IPS-15b (cell line): ENCODE measurements around the gene KBTBD4.

Source experiments
- H3K27me3 ChIP-seq: one replicate; pipeline ENCODE4 v1.6.1; 2013; ENCODE audit warnings: low read length; ENCODE audit not compliant: control insufficient read depth, insufficient read depth
- H3K36me3 ChIP-seq: one replicate; pipeline ENCODE4 v1.6.1; 2013; ENCODE audit warnings: low read length; ENCODE audit not compliant: control insufficient read depth, insufficient read depth
- H3K4me1 ChIP-seq: one replicate; pipeline ENCODE4 v1.6.1; 2013; ENCODE audit warnings: mild to moderate bottlenecking, low read length; ENCODE audit not compliant: control insufficient read depth, insufficient read depth
- H3K4me3 ChIP-seq: one replicate; pipeline ENCODE4 v1.5.1; 2013; ENCODE audit warnings: low read depth, low read length
- H3K9ac ChIP-seq: one replicate; pipeline ENCODE4 v1.6.1; 2013; ENCODE audit warnings: low read depth, mild to moderate bottlenecking, low read length
- H3K9me3 ChIP-seq: one replicate; pipeline ENCODE4 v1.6.1; 2013; ENCODE audit warnings: mild to moderate bottlenecking, low read length; ENCODE audit not compliant: control insufficient read depth, insufficient read depth

The KBTBD4 gene

DNA sequence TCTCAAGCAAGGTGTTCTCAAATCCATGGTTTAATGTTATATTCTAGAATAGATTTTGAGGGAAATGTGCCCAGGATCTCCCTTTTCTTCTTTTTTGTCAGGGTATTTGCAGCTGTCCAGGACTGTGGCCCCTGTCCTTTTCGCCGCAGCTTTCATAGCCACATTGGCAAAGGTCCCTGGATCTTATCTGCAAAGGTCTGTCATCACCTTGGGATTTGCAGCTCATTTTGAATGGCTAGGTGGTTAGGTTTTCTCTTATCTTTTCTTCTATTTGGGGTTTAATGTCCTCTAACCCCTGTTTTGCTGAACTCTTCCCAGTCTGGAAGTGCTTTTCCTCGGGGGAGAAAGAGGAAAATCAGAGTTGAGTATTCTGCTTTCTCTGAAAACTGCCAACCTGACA lies 27.2 kb upstream of the KBTBD4 start:
- Histone ChIP-seq H3K4me3 (no peak overlapping the region), H3K27me3 (no peaks in the 10 kb centered on the region), H3K9me3 (no peaks in the 10 kb centered on the region), H3K4me1 (no peaks in the 10 kb centered on the region), H3K9ac (no peak overlapping the region), H3K36me3 (no peaks in the 10 kb centered on the region)

DNA sequence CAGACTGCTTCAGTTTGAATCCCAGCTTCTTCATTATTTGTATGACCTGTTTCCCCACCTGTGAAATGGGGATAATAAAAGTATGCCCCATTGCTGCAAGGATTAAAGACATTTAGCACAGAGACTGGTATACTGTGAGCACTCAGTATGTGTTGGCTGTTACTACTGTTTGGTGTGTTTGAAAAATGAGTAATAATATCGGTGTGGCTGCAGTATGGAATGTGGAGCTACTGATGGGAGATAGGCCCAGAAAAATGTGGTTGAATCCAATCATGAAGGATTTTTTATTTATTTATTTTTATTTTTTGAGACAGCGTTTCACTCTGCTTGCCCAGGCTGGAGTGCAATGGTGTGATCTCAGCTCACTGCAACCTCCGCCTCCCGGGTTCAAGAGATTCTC lies 24.5 kb upstream of the KBTBD4 start:
- no peak overlapping the region for H3K4me3 ChIP-seq
- no peaks in the 10 kb centered on the region for H3K36me3 ChIP-seq
- H3K27me3 ChIP-seq = no peaks in the 10 kb centered on the region
- H3K4me1 ChIP-seq = no peaks in the 10 kb centered on the region
- no peaks in the 10 kb centered on the region for H3K9me3 ChIP-seq
- no peak overlapping the region for H3K9ac ChIP-seq

DNA sequence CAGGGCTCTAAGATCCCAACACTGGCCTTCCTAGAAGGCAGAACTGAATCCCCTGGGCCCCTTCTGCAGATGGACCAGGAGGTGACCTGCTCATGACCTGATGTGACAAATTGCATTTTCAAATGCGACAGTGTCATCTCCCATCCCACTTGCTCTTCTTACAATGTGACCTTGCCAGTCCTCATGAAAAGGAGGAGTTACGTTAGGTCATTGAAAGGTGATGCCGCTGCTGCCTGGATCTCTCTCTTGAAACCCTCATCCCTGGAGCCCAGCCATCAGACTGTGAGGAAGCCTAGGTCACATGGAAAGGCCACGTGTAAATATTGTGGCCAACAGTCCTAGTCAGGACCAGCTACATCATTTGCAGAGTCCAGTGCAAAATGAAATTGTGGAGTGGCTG lies 21.1 kb upstream of the KBTBD4 start:
- peaks cover 12% of the 10 kb centered on the region for H3K27me3 ChIP-seq
- H3K4me3 ChIP-seq = no peak overlapping the region
- H3K36me3 ChIP-seq = no peaks in the 10 kb centered on the region
- H3K4me1 ChIP-seq = no peaks in the 10 kb centered on the region
- no peaks in the 10 kb centered on the region for H3K9me3 ChIP-seq
- no peak overlapping the region for H3K9ac ChIP-seq

DNA sequence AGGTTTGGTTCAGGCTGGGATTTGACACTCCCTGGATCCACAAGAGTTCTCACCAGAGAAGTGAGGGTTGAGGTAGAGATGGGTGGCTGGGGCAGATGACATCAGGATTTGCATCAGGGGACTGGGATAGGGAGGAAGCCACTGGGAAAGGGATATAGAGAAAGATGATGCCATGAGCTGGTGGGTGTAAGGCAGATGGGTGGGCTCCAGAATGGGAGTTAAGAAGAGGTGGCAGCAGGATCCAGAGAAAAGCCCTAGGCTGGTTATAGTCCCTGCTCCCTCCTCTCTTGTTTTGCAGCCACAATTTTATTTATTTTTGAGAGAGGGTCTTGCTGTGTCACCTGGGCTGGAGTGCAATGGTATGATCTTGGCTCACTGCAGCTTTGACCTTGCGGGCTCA lies 17.2 kb upstream of the KBTBD4 start:
- Histone ChIP-seq H3K4me1 (peaks cover 2% of the 10 kb centered on the region), H3K27me3 (peaks cover 43% of the 10 kb centered on the region), H3K9ac (no peak overlapping the region), H3K36me3 (no peaks in the 10 kb centered on the region), H3K9me3 (no peaks in the 10 kb centered on the region), H3K4me3 (no peak overlapping the region)

DNA sequence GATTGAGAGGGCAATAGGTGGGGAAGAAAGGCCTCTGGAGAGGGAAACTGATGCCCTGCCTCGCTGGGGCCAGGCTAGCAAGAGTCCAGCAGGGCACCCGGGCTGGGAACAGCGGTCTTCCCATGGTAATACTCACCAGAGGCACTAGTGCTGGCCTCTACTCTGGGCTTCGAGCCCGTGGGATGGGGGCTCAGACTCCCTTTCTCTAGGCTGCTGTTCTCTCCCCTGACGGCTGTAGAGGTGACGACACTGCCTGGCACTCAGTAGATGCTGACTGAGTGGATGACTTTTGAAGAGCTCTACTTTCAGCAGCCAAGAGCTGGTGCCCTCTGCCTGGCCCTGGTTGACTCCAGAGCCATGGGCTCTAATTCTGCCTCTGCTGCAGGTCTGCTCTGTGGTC lies 16.3 kb upstream of the KBTBD4 start:
- Histone ChIP-seq H3K4me3 (no peak overlapping the region), H3K9ac (no peak overlapping the region), H3K9me3 (no peaks in the 10 kb centered on the region), H3K4me1 (peaks cover 4% of the 10 kb centered on the region), H3K36me3 (no peaks in the 10 kb centered on the region), H3K27me3 (peaks cover 46% of the 10 kb centered on the region)

DNA sequence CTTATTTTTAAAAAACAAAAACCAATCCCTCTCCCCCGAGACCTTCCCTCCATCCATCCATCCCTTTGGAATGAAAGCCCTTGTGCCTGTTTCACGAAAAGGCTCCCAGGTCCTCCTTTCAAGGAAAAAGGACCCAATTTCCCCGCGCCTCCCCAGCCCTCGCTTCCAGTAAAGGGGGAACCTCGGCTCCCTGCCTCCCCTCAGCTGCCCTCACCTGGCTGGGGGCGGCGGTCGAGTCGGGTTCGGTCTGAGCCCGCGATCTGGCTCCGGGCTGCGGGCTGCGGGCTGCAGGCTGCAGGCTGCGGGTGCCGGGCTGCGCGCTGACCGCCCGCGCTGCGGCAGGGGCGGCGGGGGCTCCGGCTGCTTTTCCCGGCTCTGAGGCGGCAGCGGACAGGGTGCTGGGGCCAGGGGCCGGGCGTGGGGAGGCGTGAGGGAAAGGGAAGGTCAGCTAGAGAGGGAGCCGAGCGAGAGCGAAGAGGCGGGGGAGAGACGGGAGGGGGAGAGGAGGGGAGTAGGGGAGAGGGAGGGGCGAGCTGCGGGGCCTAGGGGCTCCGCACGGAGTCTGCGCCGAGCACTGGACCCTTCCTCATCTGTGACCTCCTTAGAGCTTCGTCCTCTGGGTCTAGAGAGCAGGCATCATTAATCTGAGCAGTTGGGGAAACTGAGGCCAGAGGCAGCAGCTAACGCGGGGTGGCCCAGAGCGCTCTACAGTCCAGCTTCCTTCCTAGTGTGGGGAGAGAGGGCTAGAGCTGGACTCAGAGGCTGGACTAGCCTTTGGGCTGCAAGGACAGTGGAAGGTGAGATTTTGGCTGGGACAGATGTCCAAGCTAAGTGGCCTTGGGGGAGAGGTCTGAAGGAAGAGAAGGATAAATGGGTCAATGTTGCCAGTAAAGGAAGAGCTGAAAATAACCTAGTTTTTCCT lies 15.4 kb upstream of the KBTBD4 start, which contains the start of gene C1QTNF4:
TSS of gene C1QTNF4 (minus strand) at position 478 of the 922 bp plus-strand sequence. CDS start 3,601 bp downstream, outside the sequence.
- Histone ChIP-seq H3K4me1 (peaks cover 4% of the 10 kb centered on the region), H3K9me3 (no peaks in the 10 kb centered on the region), H3K27me3 (peaks cover 46% of the 10 kb centered on the region), H3K36me3 (no peaks in the 10 kb centered on the region), H3K9ac (peak within 1 kb of the TSS; percentile 47), H3K4me3 (peak within 1 kb of the TSS; percentile 76)

DNA sequence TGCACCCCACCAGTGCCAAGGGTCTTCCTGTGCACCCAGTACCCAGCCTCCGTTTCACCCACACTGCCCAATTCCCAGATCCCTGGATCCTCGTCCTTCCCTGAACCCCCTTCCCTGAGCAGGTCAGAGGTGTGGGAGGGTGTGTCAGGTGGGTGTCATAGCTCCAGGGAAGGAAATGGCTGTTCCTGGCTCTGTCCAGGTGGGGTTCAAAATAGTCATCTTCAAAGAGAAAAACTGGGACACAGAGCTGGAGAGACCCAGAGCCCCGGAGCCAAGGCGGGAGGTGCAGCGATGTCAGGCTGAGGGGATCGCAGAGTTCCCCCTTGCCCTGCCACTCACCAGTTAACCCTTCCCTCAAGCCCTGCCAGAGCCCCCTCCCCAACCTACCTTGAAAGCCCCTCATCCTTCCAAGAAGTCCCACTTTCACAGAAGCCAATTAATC lies 14.7 kb upstream of the KBTBD4 start:
- Histone ChIP-seq H3K4me3 (peak overlapping the region; percentile 76), H3K9me3 (no peaks in the 10 kb centered on the region), H3K36me3 (no peaks in the 10 kb centered on the region), H3K4me1 (peaks cover 4% of the 10 kb centered on the region), H3K9ac (peak overlapping the region; percentile 47), H3K27me3 (peaks cover 46% of the 10 kb centered on the region)

DNA sequence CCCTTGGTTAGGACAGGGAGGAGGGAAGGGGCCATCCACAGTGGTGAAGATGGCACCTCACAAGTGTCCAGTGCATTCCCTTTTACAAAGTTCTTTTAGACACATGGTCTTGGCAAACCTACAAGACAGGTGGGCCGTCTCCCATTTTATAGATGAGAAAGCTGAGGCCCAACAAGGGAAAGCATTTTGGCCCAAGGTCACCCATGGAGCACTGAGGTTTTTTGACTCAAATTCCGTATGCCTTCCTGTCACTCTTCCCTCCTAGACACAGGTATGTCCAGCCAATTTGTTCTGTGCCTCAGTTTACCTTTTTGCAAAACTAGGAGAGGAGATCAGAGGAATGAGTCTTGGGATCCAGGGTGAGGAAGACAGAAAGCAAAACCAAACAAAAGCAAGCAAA lies 14.2 kb upstream of the KBTBD4 start:
- H3K36me3 ChIP-seq = no peaks in the 10 kb centered on the region
- H3K27me3 ChIP-seq = peaks cover 46% of the 10 kb centered on the region
- no peaks in the 10 kb centered on the region for H3K9me3 ChIP-seq
- H3K4me1 ChIP-seq = peaks cover 4% of the 10 kb centered on the region
- H3K4me3 ChIP-seq = peak overlapping the region; percentile 76
- H3K9ac ChIP-seq = no peak overlapping the region

DNA sequence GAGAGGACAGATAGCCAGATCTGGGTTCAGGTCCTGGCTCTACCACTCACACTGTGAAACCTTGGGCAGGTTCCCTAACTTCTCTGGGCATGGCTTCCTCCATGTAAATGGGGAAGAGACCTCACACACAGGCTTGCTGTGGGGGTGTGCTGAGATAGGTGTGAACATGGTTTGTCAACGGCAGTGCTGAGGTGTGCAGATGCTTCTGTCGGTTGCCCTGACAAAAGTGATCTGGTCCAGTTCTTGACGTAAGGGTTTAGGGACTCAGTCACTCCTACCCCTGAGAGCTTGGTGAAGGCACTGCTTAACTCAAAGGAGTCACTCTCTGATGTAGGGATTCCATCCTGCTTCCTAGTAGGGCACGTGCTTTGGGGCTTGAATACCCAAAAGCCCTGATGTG lies 13.5 kb upstream of the KBTBD4 start:
- no peaks in the 10 kb centered on the region for H3K9me3 ChIP-seq
- H3K36me3 ChIP-seq = no peaks in the 10 kb centered on the region
- no peak overlapping the region for H3K4me3 ChIP-seq
- no peak overlapping the region for H3K9ac ChIP-seq
- peaks cover 46% of the 10 kb centered on the region for H3K27me3 ChIP-seq
- H3K4me1 ChIP-seq = peaks cover 4% of the 10 kb centered on the region

DNA sequence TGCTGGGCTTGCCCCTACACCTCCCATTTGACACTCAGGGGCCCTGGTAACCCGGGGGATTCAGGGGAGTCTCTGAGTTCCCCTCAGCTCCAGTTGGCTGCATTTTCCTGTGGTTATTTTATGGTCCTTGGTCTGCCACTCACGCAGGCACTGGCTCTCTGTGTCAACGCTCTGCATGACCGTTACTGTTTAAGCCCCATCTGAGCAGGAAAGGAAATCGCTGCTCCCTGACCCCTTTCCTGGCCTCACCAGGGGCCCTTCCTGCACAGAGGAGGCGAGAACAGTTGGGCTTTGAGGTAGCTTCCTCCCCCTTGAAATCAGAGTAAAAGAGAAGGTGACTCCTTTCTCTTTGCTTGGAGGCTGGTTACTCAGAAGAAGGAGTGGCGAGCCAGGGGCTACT lies 13.0 kb upstream of the KBTBD4 start:
- Histone ChIP-seq H3K9me3 (no peaks in the 10 kb centered on the region), H3K36me3 (no peaks in the 10 kb centered on the region), H3K27me3 (peaks cover 46% of the 10 kb centered on the region), H3K9ac (no peak overlapping the region), H3K4me3 (no peak overlapping the region), H3K4me1 (peaks cover 4% of the 10 kb centered on the region)

DNA sequence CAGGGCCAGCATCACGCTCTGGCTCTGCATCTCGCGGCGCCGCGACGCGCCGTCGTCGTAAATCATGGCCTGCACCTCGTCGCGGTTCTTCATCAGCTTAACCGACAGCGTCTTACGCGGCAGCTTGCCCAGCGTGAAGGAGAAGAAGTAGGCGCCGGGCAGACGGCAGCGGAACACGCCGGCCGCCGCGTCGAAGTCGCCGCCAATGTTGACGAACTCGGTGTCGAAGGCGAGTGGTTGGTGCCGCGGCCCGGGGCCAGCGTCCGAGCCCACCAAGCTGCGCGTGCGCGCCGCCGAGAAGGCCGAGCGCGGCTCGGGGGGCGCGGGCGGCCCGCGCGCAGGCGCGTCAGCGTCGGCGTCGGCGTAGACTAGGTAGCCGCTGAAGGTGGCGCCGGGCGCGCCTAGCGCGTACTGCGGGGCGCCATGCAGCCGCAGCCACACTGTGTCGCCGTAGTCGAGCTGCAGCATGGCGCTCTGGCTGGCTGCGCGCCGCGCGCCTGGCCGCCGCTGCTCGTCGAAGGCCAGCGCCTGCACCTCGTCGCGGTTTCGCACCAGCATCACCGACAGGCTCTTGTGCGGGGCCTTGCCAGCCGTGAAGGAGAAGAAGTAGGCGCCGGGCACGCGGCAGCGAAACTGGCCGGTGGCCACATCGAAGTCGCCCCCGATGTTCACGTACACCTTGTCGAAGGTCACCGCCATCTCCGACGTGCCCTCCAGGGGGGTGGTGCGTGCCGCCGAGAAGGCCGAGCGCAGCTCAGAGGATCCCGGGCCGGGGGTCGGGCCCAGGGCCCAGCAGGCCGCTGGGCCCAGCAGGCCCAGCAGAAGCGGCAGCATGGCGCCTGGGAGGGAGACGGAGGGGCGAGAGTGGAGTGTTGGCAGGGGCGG lies 11.4 kb upstream of the KBTBD4 start:
- peaks cover 37% of the 10 kb centered on the region for H3K27me3 ChIP-seq
- H3K4me1 ChIP-seq = peaks cover 4% of the 10 kb centered on the region
- H3K4me3 ChIP-seq = peak overlapping the region; percentile 46
- no peak overlapping the region for H3K9ac ChIP-seq
- H3K36me3 ChIP-seq = no peaks in the 10 kb centered on the region
- no peaks in the 10 kb centered on the region for H3K9me3 ChIP-seq
